Measurements from ENCODE around the gene ATG7.

- TF ChIP-seq TCF7L2 (IDR thresholded peaks at IDR 0.05; ENCODE audit: borderline replicate concordance, extremely low read depth, insufficient read depth, insufficient read length) (no peak), RAD21 (IDR thresholded peaks at IDR 0.05; ENCODE audit: low read depth) (no peak), JUND (IDR thresholded peaks at IDR 0.05) (no peak), SRF (IDR thresholded peaks at IDR 0.05; ENCODE audit: low read depth) (no peak)
- TF ChIP-seq, protein P1, sequence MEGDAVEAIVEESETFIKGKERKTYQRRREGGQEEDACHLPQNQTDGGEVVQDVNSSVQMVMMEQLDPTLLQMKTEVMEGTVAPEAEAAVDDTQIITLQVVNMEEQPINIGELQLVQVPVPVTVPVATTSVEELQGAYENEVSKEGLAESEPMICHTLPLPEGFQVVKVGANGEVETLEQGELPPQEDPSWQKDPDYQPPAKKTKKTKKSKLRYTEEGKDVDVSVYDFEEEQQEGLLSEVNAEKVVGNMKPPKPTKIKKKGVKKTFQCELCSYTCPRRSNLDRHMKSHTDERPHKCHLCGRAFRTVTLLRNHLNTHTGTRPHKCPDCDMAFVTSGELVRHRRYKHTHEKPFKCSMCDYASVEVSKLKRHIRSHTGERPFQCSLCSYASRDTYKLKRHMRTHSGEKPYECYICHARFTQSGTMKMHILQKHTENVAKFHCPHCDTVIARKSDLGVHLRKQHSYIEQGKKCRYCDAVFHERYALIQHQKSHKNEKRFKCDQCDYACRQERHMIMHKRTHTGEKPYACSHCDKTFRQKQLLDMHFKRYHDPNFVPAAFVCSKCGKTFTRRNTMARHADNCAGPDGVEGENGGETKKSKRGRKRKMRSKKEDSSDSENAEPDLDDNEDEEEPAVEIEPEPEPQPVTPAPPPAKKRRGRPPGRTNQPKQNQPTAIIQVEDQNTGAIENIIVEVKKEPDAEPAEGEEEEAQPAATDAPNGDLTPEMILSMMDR (IDR thresholded peaks at IDR 0.05 in 2 of 3, conservative IDR thresholded peaks at IDR 0.05 in 1 of 3; ENCODE audit: borderline replicate concordance in 1 of 3, insufficient read depth in 1 of 3, low read depth in 2 of 3, low read length in 2 of 3): no peak
Measured at GRCh38 chr3:11260460-11260859, 11.7 kb upstream of the ATG7 start.

All from HCT116 (cell line).